ENCODE data around the gene HTRA1.

The HTRA1 gene

GRCh38 chr10:122505885-122506645 is 44.7 kb downstream of the HTRA1 start:
- Mint-ChIP-seq H3K4me1 (no peaks in the 10 kb centered on the region), H3K4me3 (no peak overlapping the region), H3K9me3 (no peaks in the 10 kb centered on the region), H3K36me3 (ENCODE audit: insufficient read depth) (no peaks in the 10 kb centered on the region), H3K27ac (ENCODE audit: low read depth) (no peak overlapping the region), H3K27me3 (no peaks in the 10 kb centered on the region)
- DNase-seq (ENCODE audit: low spot score in 2 of 2) (no peak), ATAC-seq (replicated peaks; ENCODE audit: extremely low read depth, poor library complexity, severe bottlenecking) (no peak)

- ATAC-seq (replicated peaks; ENCODE audit: extremely low read depth, poor library complexity, severe bottlenecking) (no peak), DNase-seq (ENCODE audit: low spot score in 2 of 2) (no peak)
- Mint-ChIP-seq H3K36me3 (ENCODE audit: insufficient read depth) (no peaks in the 10 kb centered on the region), H3K9me3 (no peaks in the 10 kb centered on the region), H3K27ac (ENCODE audit: low read depth) (no peak overlapping the region), H3K27me3 (no peaks in the 10 kb centered on the region), H3K4me3 (no peak overlapping the region), H3K4me1 (no peaks in the 10 kb centered on the region)
Measured at GRCh38 chr10:122507616-122508015, 46.3 kb downstream of the HTRA1 start.

- Mint-ChIP-seq H3K36me3 (ENCODE audit: insufficient read depth) (no peaks in the 10 kb centered on the region), H3K4me1 (no peaks in the 10 kb centered on the region), H3K4me3 (no peak overlapping the region), H3K27me3 (no peaks in the 10 kb centered on the region), H3K9me3 (no peaks in the 10 kb centered on the region), H3K27ac (ENCODE audit: low read depth) (no peak overlapping the region)
- ATAC-seq (replicated peaks; ENCODE audit: extremely low read depth, poor library complexity, severe bottlenecking) (no peak), DNase-seq (ENCODE audit: low spot score in 2 of 2) (no peak)
Measured at GRCh38 chr10:122508021-122508420, 46.7 kb downstream of the HTRA1 start.

- no peak overlapping the region for H3K4me3 Mint-ChIP-seq
- H3K27ac Mint-ChIP-seq (ENCODE audit: low read depth), result no peak overlapping the region
- H3K27me3 Mint-ChIP-seq, result no peaks in the 10 kb centered on the region
- ATAC-seq (replicated peaks; ENCODE audit: extremely low read depth, poor library complexity, severe bottlenecking) (no peak), DNase-seq (ENCODE audit: low spot score in 2 of 2) (no peak)
- H3K4me1 Mint-ChIP-seq, result no peaks in the 10 kb centered on the region
- H3K9me3 Mint-ChIP-seq, result no peaks in the 10 kb centered on the region
- no peaks in the 10 kb centered on the region for H3K36me3 Mint-ChIP-seq (ENCODE audit: insufficient read depth)
Measured at GRCh38 chr10:122509323-122509722, 48.0 kb downstream of the HTRA1 start.

GRCh38 chr10:122510326-122510725 is 49.0 kb downstream of the HTRA1 start:
- H3K4me3 Mint-ChIP-seq, result no peak overlapping the region
- H3K9me3 Mint-ChIP-seq, result no peaks in the 10 kb centered on the region

GRCh38 chr10:122510736-122511135 is 49.4 kb downstream of the HTRA1 start:
- Mint-ChIP-seq H3K4me3 (no peak overlapping the region), H3K4me1 (peaks cover 7% of the 10 kb centered on the region), H3K9me3 (no peaks in the 10 kb centered on the region), H3K27me3 (no peaks in the 10 kb centered on the region), H3K27ac (ENCODE audit: low read depth) (no peak overlapping the region), H3K36me3 (ENCODE audit: insufficient read depth) (no peaks in the 10 kb centered on the region)
- no peak for ATAC-seq (replicated peaks; ENCODE audit: extremely low read depth, poor library complexity, severe bottlenecking)
- no peak for DNase-seq (ENCODE audit: low spot score in 2 of 2)

More at GRCh38 chr10:122510326-122510725, 49.0 kb downstream of the HTRA1 start:
- Mint-ChIP-seq H3K27me3 (no peaks in the 10 kb centered on the region), H3K36me3 (ENCODE audit: insufficient read depth) (no peaks in the 10 kb centered on the region), H3K4me1 (peaks cover 5% of the 10 kb centered on the region), H3K27ac (ENCODE audit: low read depth) (no peak overlapping the region)
- DNase-seq (ENCODE audit: low spot score in 2 of 2), result no peak
- no peak for ATAC-seq (replicated peaks; ENCODE audit: extremely low read depth, poor library complexity, severe bottlenecking)

- Mint-ChIP-seq H3K36me3 (ENCODE audit: insufficient read depth) (peaks cover 1% of the 10 kb centered on the region), H3K27me3 (no peaks in the 10 kb centered on the region), H3K27ac (ENCODE audit: low read depth) (no peak overlapping the region), H3K4me1 (peaks cover 20% of the 10 kb centered on the region), H3K4me3 (no peak overlapping the region), H3K9me3 (no peaks in the 10 kb centered on the region)
- DNase-seq (ENCODE audit: low spot score in 2 of 2) (no peak), ATAC-seq (replicated peaks; ENCODE audit: extremely low read depth, poor library complexity, severe bottlenecking) (no peak)
Measured at GRCh38 chr10:122513053-122513452, 51.7 kb downstream of the HTRA1 start.

- H3K27me3 Mint-ChIP-seq, result peaks cover 3% of the 10 kb centered on the region
- H3K36me3 Mint-ChIP-seq (ENCODE audit: insufficient read depth), result peaks cover 1% of the 10 kb centered on the region
- no peak overlapping the region for H3K27ac Mint-ChIP-seq (ENCODE audit: low read depth)
- DNase-seq (ENCODE audit: low spot score in 2 of 2), result no peak
- ATAC-seq (replicated peaks; ENCODE audit: extremely low read depth, poor library complexity, severe bottlenecking), result no peak
- peaks cover 25% of the 10 kb centered on the region for H3K4me1 Mint-ChIP-seq
- no peak overlapping the region for H3K4me3 Mint-ChIP-seq
- no peaks in the 10 kb centered on the region for H3K9me3 Mint-ChIP-seq
Measured at GRCh38 chr10:122514045-122514840, 52.9 kb downstream of the HTRA1 start.

GRCh38 chr10:122515022-122515424 is 53.7 kb downstream of the HTRA1 start:
- no peaks in the 10 kb centered on the region for H3K9me3 Mint-ChIP-seq
- peaks cover 7% of the 10 kb centered on the region for H3K27me3 Mint-ChIP-seq
- no peak overlapping the region for H3K4me3 Mint-ChIP-seq

GRCh38 chr10:122515588-122516231 is 54.4 kb downstream of the HTRA1 start:
- H3K4me1 Mint-ChIP-seq, result peaks cover 25% of the 10 kb centered on the region
- H3K4me3 Mint-ChIP-seq, result peak overlapping the region; percentile 37
- ATAC-seq (replicated peaks; ENCODE audit: extremely low read depth, poor library complexity, severe bottlenecking) (peak; percentile 96), DNase-seq (ENCODE audit: low spot score in 2 of 2) (peak; percentile 38 to 50)
- H3K27me3 Mint-ChIP-seq, result peaks cover 7% of the 10 kb centered on the region
- peaks cover 4% of the 10 kb centered on the region for H3K36me3 Mint-ChIP-seq (ENCODE audit: insufficient read depth)
- no peak overlapping the region for H3K27ac Mint-ChIP-seq (ENCODE audit: low read depth)
- H3K9me3 Mint-ChIP-seq, result no peaks in the 10 kb centered on the region

More at GRCh38 chr10:122515022-122515424, 53.7 kb downstream of the HTRA1 start:
- DNase-seq (ENCODE audit: low spot score in 2 of 2), result no peak
- H3K36me3 Mint-ChIP-seq (ENCODE audit: insufficient read depth), result peaks cover 1% of the 10 kb centered on the region
- no peak overlapping the region for H3K27ac Mint-ChIP-seq (ENCODE audit: low read depth)
- ATAC-seq (replicated peaks; ENCODE audit: extremely low read depth, poor library complexity, severe bottlenecking), result no peak
- H3K4me1 Mint-ChIP-seq, result peaks cover 25% of the 10 kb centered on the region

- no peak for ATAC-seq (replicated peaks; ENCODE audit: extremely low read depth, poor library complexity, severe bottlenecking)
- peaks cover 4% of the 10 kb centered on the region for H3K36me3 Mint-ChIP-seq (ENCODE audit: insufficient read depth)
- H3K4me3 Mint-ChIP-seq, result peak overlapping the region; percentile 16
- peaks cover 25% of the 10 kb centered on the region for H3K4me1 Mint-ChIP-seq
- H3K27ac Mint-ChIP-seq (ENCODE audit: low read depth), result peak overlapping the region; percentile 52
- no peak for DNase-seq (ENCODE audit: low spot score in 2 of 2)
- H3K27me3 Mint-ChIP-seq, result peaks cover 7% of the 10 kb centered on the region
- no peaks in the 10 kb centered on the region for H3K9me3 Mint-ChIP-seq
Measured at GRCh38 chr10:122516734-122517133, 55.4 kb downstream of the HTRA1 start.

GRCh38 chr10:122519144-122519543 is 57.8 kb downstream of the HTRA1 start:
- no peak for ATAC-seq (replicated peaks; ENCODE audit: extremely low read depth, poor library complexity, severe bottlenecking)
- no peaks in the 10 kb centered on the region for H3K9me3 Mint-ChIP-seq
- H3K4me3 Mint-ChIP-seq, result no peak overlapping the region
- H3K27ac Mint-ChIP-seq (ENCODE audit: low read depth), result no peak overlapping the region
- no peak for DNase-seq (ENCODE audit: low spot score in 2 of 2)
- peaks cover 4% of the 10 kb centered on the region for H3K36me3 Mint-ChIP-seq (ENCODE audit: insufficient read depth)
- H3K27me3 Mint-ChIP-seq, result peaks cover 7% of the 10 kb centered on the region
- peaks cover 25% of the 10 kb centered on the region for H3K4me1 Mint-ChIP-seq
